OCI-LY3 (cell line): ENCODE measurements around the gene PRR20A.
"Not testable (repeated sequence)": the region's sequence is repeated elsewhere in the genome, so short reads cannot be mapped to it uniquely, and the experiment has no call there.

ENCODE experiments used
- EZH2phosphoT487 ChIP-seq: fragments of 200-600 bp; shearing (Covaris generic); IDR thresholded peaks from 2 replicates; pipeline ENCODE4 v1.6.1; 2018; ENCODE audit warnings: antibody characterized with exemption, mixed run types, low read depth
- TF ChIP-seq, protein P1 (sequence below): fragments of 200-600, 300-600 bp; sonication (generic); IDR thresholded peaks from 2 replicates; pipeline ENCODE4 v1.5.1; 2014; ENCODE audit warnings: antibody characterized with exemption, low read length, low read depth

DNA sequence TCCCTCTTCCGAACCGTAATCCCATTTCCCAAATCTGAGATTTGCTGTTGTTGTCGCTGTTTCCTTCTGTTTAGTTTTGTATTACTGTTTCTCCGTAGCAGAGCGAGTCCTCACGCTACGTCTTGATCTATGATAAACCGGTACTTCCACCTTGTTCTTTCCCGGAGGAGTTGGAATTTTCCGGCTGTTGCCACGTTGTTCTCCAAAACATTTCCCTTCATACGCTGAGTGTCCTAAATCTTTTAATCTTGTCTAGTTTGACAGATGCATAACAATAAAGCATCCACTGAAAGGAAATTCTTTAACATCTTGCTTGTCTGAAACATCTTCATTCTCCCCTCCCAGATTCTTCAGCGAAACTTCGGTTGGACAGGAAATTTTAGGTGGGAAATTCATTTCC, 7.4 kb downstream of the PRR20A start:
- TF ChIP-seq, protein P1, sequence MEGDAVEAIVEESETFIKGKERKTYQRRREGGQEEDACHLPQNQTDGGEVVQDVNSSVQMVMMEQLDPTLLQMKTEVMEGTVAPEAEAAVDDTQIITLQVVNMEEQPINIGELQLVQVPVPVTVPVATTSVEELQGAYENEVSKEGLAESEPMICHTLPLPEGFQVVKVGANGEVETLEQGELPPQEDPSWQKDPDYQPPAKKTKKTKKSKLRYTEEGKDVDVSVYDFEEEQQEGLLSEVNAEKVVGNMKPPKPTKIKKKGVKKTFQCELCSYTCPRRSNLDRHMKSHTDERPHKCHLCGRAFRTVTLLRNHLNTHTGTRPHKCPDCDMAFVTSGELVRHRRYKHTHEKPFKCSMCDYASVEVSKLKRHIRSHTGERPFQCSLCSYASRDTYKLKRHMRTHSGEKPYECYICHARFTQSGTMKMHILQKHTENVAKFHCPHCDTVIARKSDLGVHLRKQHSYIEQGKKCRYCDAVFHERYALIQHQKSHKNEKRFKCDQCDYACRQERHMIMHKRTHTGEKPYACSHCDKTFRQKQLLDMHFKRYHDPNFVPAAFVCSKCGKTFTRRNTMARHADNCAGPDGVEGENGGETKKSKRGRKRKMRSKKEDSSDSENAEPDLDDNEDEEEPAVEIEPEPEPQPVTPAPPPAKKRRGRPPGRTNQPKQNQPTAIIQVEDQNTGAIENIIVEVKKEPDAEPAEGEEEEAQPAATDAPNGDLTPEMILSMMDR: not testable (repeated sequence)
- TF ChIP-seq EZH2phosphoT487: not testable (repeated sequence)
